Epithelial cell of esophagus (primary cell): Measurements from ENCODE around the gene HPSE.

Source experiments
- DNase-seq: peaks from one replicate; pipeline ENCODE4 v3.0.0; 2010; ENCODE audit warnings: low read depth
- H3K4me3 ChIP-seq: 2 replicates; pipeline ENCODE4 v1.5.1; 2011; ENCODE audit warnings: mild to moderate bottlenecking, low read length, control low read depth
- TF ChIP-seq, protein P1 (sequence below): IDR thresholded peaks from 2 replicates; pipeline ENCODE4 v1.5.1; 2011; ENCODE audit warnings: low read depth, mild to moderate bottlenecking, low read length, control low read depth, inconsistent platforms; ENCODE audit not compliant: insufficient read depth; ENCODE audit errors: missing control alignments

Gene HPSE

DNA sequence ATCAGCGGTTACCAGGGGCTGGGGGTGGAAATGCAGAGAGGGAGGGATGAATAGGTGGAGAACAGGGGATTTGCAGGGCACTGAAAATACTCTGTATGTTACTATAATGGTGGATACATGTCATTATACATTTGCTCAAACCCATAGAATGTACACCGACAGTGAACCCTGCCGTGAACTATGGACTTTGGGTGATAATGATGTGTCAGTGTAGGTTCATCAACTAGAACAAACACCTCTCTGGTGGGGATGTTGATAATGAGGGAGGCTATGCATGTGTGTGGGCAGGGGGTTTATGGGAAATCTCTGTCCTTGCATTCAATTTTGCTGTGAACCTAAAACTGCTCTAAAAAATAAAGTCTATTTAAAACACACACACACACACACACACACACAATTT lies 11.5 kb downstream of the HPSE start:
- DNase-seq, result no peak
- TF ChIP-seq, protein P1, sequence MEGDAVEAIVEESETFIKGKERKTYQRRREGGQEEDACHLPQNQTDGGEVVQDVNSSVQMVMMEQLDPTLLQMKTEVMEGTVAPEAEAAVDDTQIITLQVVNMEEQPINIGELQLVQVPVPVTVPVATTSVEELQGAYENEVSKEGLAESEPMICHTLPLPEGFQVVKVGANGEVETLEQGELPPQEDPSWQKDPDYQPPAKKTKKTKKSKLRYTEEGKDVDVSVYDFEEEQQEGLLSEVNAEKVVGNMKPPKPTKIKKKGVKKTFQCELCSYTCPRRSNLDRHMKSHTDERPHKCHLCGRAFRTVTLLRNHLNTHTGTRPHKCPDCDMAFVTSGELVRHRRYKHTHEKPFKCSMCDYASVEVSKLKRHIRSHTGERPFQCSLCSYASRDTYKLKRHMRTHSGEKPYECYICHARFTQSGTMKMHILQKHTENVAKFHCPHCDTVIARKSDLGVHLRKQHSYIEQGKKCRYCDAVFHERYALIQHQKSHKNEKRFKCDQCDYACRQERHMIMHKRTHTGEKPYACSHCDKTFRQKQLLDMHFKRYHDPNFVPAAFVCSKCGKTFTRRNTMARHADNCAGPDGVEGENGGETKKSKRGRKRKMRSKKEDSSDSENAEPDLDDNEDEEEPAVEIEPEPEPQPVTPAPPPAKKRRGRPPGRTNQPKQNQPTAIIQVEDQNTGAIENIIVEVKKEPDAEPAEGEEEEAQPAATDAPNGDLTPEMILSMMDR, result no peak
- H3K4me3 ChIP-seq, result no peak overlapping the region

DNA sequence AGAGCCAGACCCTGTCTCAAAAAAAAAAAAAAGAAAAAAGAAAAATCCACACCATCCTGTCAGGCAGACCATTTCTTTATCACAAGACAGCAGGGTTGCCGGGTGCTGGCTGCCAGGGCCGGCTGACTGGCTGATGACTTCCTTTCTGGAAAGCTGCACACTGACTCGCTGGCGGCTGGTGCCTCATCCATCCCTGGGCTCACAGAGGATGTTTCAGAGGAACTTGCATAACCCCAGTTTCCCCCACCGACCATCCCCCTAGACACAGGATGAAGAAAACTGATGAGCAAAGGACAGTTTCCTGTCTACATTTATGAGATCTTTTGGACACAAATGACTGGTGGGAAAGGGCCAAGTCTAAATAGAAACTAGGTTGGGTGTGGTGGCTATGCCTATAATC lies 14.1 kb downstream of the HPSE start:
- H3K4me3 ChIP-seq, result no peak overlapping the region
- peak; percentile 67 for DNase-seq

DNA sequence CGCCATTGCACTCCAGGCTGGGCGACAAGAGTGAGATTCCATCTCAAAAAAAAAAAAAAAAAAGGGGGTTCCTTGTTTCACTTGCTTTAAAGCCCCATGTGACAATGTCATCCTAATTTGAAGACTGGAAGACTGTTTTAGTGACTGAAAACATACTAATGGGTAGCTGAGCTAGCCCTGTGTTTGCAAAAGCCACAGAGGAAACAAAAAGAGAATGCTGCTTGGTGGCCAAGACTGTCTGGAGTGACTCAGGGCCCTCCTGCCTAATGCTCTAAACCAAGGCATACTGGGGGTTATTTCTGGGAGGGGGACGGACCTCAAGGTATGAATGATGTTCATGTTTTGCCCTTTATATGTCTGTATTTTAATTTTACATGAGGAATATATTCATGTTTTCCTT lies 16.0 kb downstream of the HPSE start:
- DNase-seq, result no peak
- no peak overlapping the region for H3K4me3 ChIP-seq
- TF ChIP-seq, protein P1, result no peak

More for the DNA sequence above, 14.1 kb downstream of the HPSE start:
- TF ChIP-seq, protein P1, result no peak

DNA sequence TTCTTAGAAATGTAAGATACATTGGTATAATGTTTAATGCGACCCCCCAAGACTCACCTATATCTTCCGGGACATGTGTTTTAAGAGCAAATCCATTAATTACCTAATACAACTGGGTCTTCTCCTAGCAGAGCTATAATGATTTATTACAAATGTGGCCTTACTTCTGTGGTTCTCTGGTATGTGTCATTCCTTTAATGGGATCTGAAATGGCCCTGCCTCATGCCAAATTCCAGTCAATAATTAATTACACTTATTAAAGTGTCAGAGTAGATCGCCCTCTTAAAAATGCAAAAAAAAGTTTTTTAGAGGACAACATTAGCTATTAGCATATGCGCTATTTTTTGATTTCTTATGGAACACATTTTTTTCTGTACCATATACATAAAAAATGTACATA lies 17.0 kb downstream of the HPSE start:
- no peak overlapping the region for H3K4me3 ChIP-seq
- TF ChIP-seq, protein P1, result no peak
- DNase-seq, result no peak

DNA sequence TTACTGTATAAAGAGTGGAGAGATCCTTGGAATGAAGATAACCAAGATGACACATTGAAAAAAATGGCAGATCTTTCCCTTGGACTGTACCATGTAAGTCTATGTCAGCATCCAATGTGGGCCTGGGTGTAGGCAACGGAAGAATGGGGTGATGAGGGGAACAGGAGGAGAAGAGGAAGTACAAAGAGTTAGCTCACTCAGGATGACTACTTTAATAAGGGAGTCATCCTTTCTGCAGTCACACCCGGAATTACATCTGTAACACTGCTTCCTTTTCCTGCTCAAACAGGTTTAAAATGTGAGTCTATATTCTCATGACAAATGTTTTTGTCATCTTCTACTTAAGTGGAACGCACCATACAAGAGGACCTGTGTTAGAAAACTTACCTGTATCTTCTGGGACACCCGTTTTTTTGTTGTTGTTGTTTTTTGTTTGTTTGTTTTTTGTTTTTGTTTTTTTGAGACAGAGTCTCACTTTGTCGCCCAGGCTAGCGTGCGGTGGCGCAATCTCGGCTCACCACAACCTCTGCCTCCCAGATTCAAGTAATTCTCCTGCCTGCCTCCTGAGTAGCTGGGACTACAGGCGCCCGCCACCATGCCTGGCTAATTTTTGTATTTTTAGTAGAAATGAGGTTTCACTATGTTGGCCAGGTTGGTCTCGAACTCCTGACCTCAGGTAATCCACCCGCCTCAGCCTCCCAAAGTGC lies 18.0 kb downstream of the HPSE start:
- no peak overlapping the region for H3K4me3 ChIP-seq
- DNase-seq, result peak; percentile 95
- TF ChIP-seq, protein P1, result no peak

DNA sequence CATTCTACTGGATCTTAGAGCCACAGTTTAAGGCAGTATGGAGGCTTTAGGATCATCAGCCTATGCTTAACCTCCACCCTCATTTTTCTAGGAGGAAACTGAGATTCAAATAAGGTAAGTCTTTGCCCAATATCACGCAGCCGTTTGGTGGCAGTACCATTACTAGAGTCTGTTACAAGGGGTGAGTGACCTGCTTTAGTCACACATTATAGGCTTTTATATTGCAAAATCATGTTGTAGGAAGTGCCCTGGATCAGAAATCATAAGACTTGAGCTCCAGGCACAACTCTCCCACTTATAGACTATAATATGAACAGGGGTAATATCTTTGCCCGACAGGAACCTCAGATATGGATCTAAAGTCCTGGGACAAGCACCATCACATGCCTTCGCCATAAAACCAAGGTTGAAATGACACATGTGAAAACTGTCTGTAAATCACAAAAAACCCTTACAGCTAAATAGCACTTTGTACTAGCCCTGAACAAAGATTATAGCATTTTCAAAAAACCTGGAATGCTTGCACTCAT lies 19.2 kb downstream of the HPSE start:
- TF ChIP-seq, protein P1, result no peak
- DNase-seq, result no peak
- H3K4me3 ChIP-seq, result no peak overlapping the region

DNA sequence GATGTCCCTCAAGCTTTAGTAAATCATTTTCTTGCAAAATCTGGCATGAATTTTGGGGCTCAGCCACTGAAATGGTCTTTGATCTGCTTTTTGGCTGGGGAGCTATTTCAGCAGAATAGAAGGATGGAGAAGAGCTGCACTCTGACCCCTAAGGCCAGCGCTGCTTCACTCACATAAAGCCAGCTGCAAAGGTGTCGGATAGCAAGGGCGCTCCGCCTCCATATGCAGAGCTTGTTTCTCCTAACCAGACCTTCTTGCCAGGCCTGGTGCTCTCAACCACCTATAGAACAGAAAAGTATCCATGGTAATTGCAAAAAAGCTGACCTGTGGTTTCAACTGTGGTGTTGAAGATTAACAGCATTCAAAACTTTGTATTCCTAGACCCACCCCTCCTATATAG lies 26.0 kb downstream of the HPSE start:
- DNase-seq, result no peak
- H3K4me3 ChIP-seq, result no peak overlapping the region
- TF ChIP-seq, protein P1, result no peak
